ENCODE results near the gene GTF3C1. TPM values are rescaled to one million over a fixed set of nuclear protein-coding genes. Genes with fewer than 3 reads are reported as not detected.

GTF3C1 gene
- total RNA-seq, 3 donors from 2014 or later, result 31.2 to 44.6 (median 37.4) TPM

GRCh38 chr16:27427538-27427937 is 122.2 kb downstream of the GTF3C1 start:
- TF ChIP-seq POLR2AphosphoS5 (IDR thresholded peaks at IDR 0.05), result no peak
- no peak for TF ChIP-seq POLR2A (IDR thresholded peaks at IDR 0.05)
- no peak for TF ChIP-seq CTCF (IDR thresholded peaks at IDR 0.05)
- intact Hi-C loops (cut with DNase I; ENCODE audit: low total_unique reads), result no loop called here
- no peaks in the 10 kb centered on the region for H3K4me1 ChIP-seq
- H3K36me3 ChIP-seq, result no peaks in the 10 kb centered on the region
- no peak overlapping the region for H3K4me3 ChIP-seq
- H3K27me3 ChIP-seq, result peaks cover 0 to 16% of the 10 kb centered on the region in 2 donors
- no peak overlapping the region for H3K27ac ChIP-seq
- DNase-seq (ENCODE audit: low spot score in 2 of 2), result no peak
- H3K9me3 ChIP-seq, result peaks cover 0 to 11% of the 10 kb centered on the region in 2 donors

- TF ChIP-seq POLR2AphosphoS5 (IDR thresholded peaks at IDR 0.05) (no peak), CTCF (IDR thresholded peaks at IDR 0.05) (no peak), POLR2A (IDR thresholded peaks at IDR 0.05) (no peak)
- Histone ChIP-seq H3K36me3 (no peaks in the 10 kb centered on the region), H3K9me3 (peaks cover 0 to 19% of the 10 kb centered on the region in 2 donors), H3K4me3 (no peak overlapping the region), H3K27ac (no peak overlapping the region), H3K27me3 (peaks cover 0 to 11% of the 10 kb centered on the region in 2 donors), H3K4me1 (no peaks in the 10 kb centered on the region)
- intact Hi-C loops (cut with DNase I; ENCODE audit: low total_unique reads), result no loop called here
- peak in 1 of 2 donors; percentile 22 for DNase-seq (ENCODE audit: low spot score in 2 of 2)
These were observed 123.0 kb downstream of the GTF3C1 start for GRCh38 chr16:27426423-27427408.

GRCh38 chr16:27425961-27426360 is 123.8 kb downstream of the GTF3C1 start:
- DNase-seq (ENCODE audit: low spot score in 2 of 2), result no peak
- TF ChIP-seq POLR2AphosphoS5 (IDR thresholded peaks at IDR 0.05) (no peak), CTCF (IDR thresholded peaks at IDR 0.05) (no peak), POLR2A (IDR thresholded peaks at IDR 0.05) (no peak)
- Histone ChIP-seq H3K27me3 (peaks cover 0 to 8% of the 10 kb centered on the region in 2 donors), H3K36me3 (no peaks in the 10 kb centered on the region), H3K27ac (no peak overlapping the region), H3K9me3 (peaks cover 0 to 19% of the 10 kb centered on the region in 2 donors), H3K4me3 (no peak overlapping the region), H3K4me1 (no peaks in the 10 kb centered on the region)
- intact Hi-C loops (cut with DNase I; ENCODE audit: low total_unique reads), result no loop called here

GRCh38 chr16:27424772-27425498 is 124.8 kb downstream of the GTF3C1 start:
- intact Hi-C loops (cut with DNase I; ENCODE audit: low total_unique reads), result no loop called here
- H3K27ac ChIP-seq, result no peak overlapping the region
- H3K36me3 ChIP-seq, result no peaks in the 10 kb centered on the region
- peaks cover 0 to 8% of the 10 kb centered on the region in 2 donors for H3K27me3 ChIP-seq
- TF ChIP-seq POLR2AphosphoS5 (IDR thresholded peaks at IDR 0.05), result no peak
- TF ChIP-seq POLR2A (IDR thresholded peaks at IDR 0.05), result no peak
- H3K4me3 ChIP-seq, result no peak overlapping the region
- no peaks in the 10 kb centered on the region for H3K4me1 ChIP-seq
- H3K9me3 ChIP-seq, result peaks cover 0 to 19% of the 10 kb centered on the region in 2 donors
- DNase-seq (ENCODE audit: low spot score in 2 of 2), result no peak

- TF ChIP-seq POLR2AphosphoS5 (IDR thresholded peaks at IDR 0.05) (no peak), POLR2A (IDR thresholded peaks at IDR 0.05) (no peak), CTCF (IDR thresholded peaks at IDR 0.05) (no peak)
- H3K27me3 ChIP-seq, result no peaks in the 10 kb centered on the region
- no peak overlapping the region for H3K27ac ChIP-seq
- no peaks in the 10 kb centered on the region for H3K36me3 ChIP-seq
- peaks cover 0 to 19% of the 10 kb centered on the region in 2 donors for H3K9me3 ChIP-seq
- DNase-seq (ENCODE audit: low spot score in 2 of 2), result no peak
- H3K4me1 ChIP-seq, result no peaks in the 10 kb centered on the region
- no peak overlapping the region for H3K4me3 ChIP-seq
- intact Hi-C loops (cut with DNase I; ENCODE audit: low total_unique reads), result no loop called here
These were observed 127.6 kb downstream of the GTF3C1 start for GRCh38 chr16:27421961-27422740.

Data from breast epithelium (tissue), 4 donors.